Fibroblast of lung (primary cell): ENCODE measurements around the gene KRTAP9-7.
"Not testable (repeated sequence)": the region's sequence is repeated elsewhere in the genome, so short reads cannot be mapped to it uniquely, and the experiment has no call there.

Experiments
- EZH2 ChIP-seq: IDR thresholded peaks from 2 replicates; pipeline ENCODE4 v1.5.1; 2012; ENCODE audit warnings: low read length, control low read depth, mild to moderate bottlenecking; ENCODE audit errors: missing control alignments
- TF ChIP-seq, protein P1 (sequence below), 2 donors: IDR thresholded peaks in 1 of 2; conservative IDR thresholded peaks in 1 of 2; 1 replicate in 1 of 2; 2 replicates in 1 of 2; pipeline ENCODE4 v1.5.1; 2011 to 2012; ENCODE audit warnings: low read length in 2 of 2, control low read depth in 1 of 2, inconsistent platforms in 1 of 2, low read depth in 1 of 2, mild to moderate bottlenecking in 1 of 2

DNA sequence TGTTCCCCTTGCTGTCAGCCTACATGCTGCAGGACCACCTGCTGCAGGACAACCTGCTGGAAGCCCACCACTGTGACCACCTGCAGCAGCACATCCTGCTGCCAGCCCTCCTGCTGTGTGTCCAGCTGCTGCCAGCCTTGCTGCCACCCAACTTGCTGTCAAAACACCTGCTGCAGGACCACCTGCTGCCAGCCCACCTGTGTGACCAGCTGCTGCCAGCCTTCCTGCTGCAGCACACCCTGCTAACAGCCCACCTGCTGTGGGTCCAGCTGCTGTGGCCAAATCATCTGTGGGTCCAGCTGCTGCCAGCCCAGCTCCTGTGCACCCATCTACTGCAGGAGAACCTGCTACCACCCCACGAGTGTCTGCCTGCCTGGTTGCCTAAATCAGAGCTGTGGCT lies 4.2 kb upstream of the KRTAP9-7 start:
- TF ChIP-seq, protein P1, sequence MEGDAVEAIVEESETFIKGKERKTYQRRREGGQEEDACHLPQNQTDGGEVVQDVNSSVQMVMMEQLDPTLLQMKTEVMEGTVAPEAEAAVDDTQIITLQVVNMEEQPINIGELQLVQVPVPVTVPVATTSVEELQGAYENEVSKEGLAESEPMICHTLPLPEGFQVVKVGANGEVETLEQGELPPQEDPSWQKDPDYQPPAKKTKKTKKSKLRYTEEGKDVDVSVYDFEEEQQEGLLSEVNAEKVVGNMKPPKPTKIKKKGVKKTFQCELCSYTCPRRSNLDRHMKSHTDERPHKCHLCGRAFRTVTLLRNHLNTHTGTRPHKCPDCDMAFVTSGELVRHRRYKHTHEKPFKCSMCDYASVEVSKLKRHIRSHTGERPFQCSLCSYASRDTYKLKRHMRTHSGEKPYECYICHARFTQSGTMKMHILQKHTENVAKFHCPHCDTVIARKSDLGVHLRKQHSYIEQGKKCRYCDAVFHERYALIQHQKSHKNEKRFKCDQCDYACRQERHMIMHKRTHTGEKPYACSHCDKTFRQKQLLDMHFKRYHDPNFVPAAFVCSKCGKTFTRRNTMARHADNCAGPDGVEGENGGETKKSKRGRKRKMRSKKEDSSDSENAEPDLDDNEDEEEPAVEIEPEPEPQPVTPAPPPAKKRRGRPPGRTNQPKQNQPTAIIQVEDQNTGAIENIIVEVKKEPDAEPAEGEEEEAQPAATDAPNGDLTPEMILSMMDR (conservative IDR thresholded peaks at IDR 0.05 in 1 of 2, IDR thresholded peaks at IDR 0.05 in 1 of 2; ENCODE audit: low read depth in 1 of 2, low read length in 2 of 2) = not testable (repeated sequence)
- not testable (repeated sequence) for TF ChIP-seq EZH2
